WI38 (cell line): ENCODE results near the gene TP53.

Experiments used
- H3K4me3 ChIP-seq: 2 replicates; pipeline ENCODE4 v1.5.1; 2011; ENCODE audit warnings: low read depth, mild to moderate bottlenecking, control low read depth, low read length
- CTCF ChIP-seq: IDR thresholded peaks from 2 replicates; pipeline ENCODE4 v1.5.1; 2012; ENCODE audit warnings: low read depth, mild to moderate bottlenecking, control low read depth, low read length

TP53 gene

GRCh38 chr17:7697828-7698588 lies 10.7 kb upstream of the TP53 start:
- no peak overlapping the region for H3K4me3 ChIP-seq
- no peak for TF ChIP-seq CTCF

GRCh38 chr17:7695586-7695985 lies 8.3 kb upstream of the TP53 start:
- H3K4me3 ChIP-seq = no peak overlapping the region
- TF ChIP-seq CTCF = no peak

- peak overlapping the region; percentile 61 for H3K4me3 ChIP-seq
These were observed 1.6 kb upstream of the TP53 start for GRCh38 chr17:7688808-7689316.

GRCh38 chr17:7687908-7688807 lies 868 bp upstream of the TP53 start, which contains the start of gene WRAP53:
Gene WRAP53, plus strand, starts transcription at chr17:7688477. Its CDS starts 172 bp downstream, at chr17:7688649.
- peak within 1 kb of the TSS; percentile 75 for H3K4me3 ChIP-seq
- TF ChIP-seq CTCF = peak; percentile 90

More at GRCh38 chr17:7688808-7689316, 1.6 kb upstream of the TP53 start:
- TF ChIP-seq CTCF = no peak

- peak overlapping the region; percentile 75 for H3K4me3 ChIP-seq
- TF ChIP-seq CTCF = no peak
These were observed 843 bp downstream of the TP53 start for GRCh38 chr17:7686222-7687071.

- no peak for TF ChIP-seq CTCF
- H3K4me3 ChIP-seq = peak overlapping the region; percentile 75
These were observed 1.6 kb downstream of the TP53 start for GRCh38 chr17:7685533-7686221.
